Activated CD8-positive, alpha-beta T cell treated with anti-CD3 and anti-CD28 coated beads for 36 hours (primary cell): ENCODE data around the gene STK32C. TPM values are rescaled to one million over a fixed set of nuclear protein-coding genes. Genes with fewer than 3 reads are reported as not detected.

Source experiments
- ATAC-seq: fragments of 200-7000 bp; cut with Tn5 transposase; one replicate; pipeline ENCODE4 v1.10.0; 2021; ENCODE audit warnings: mild to moderate bottlenecking, moderate library complexity
- CTCF ChIA-PET: fragments of 350-600 bp; sonication (Branson Sonifier 250); formaldehyde crosslinking; loops from one replicate; lab custom pipeline; 2021; ENCODE audit warnings: antibody characterized with exemption; lab: Charles Lee
- POLR2A ChIA-PET: fragments of 350-600 bp; sonication (Branson Sonifier 250); formaldehyde crosslinking; loops from one replicate; lab custom pipeline; 2021; ENCODE audit warnings: antibody characterized with exemption; lab: Charles Lee
- DNase-seq: peaks from one replicate; pipeline ENCODE4 v3.0.0-alpha.2; 2020
- H3K27ac Mint-ChIP-seq: one replicate; pipeline ENCODE4 v1.8.0; 2021; ENCODE audit warnings: mild to moderate bottlenecking, mixed read lengths
- H3K27me3 Mint-ChIP-seq: one replicate; pipeline ENCODE4 v1.8.0; 2021; ENCODE audit warnings: mixed read lengths
- H3K36me3 Mint-ChIP-seq: one replicate; pipeline ENCODE4 v1.8.0; 2021; ENCODE audit warnings: low read depth, mixed read lengths
- H3K4me1 Mint-ChIP-seq: one replicate; pipeline ENCODE4 v1.8.0; 2021; ENCODE audit warnings: low read depth, mixed read lengths
- H3K4me3 Mint-ChIP-seq: one replicate; pipeline ENCODE4 v1.8.0; 2021; ENCODE audit warnings: mild to moderate bottlenecking, moderate library complexity, mixed read lengths
- H3K9me3 Mint-ChIP-seq: one replicate; pipeline ENCODE4 v1.8.0; 2021; ENCODE audit warnings: mixed read lengths
- CTCF ChIP-seq: fragments of 200-600 bp; IDR thresholded peaks from one replicate; pipeline ENCODE4 v1.8.0; 2022; ENCODE audit warnings: antibody characterized with exemption, mild to moderate bottlenecking
- intact Hi-C: fragments of 100-400 bp; cut with micrococcal nuclease; formaldehyde crosslinking; loops from one replicate; pipeline ENCODE4 v1.10.0; 2022
- total RNA-seq, 2 experiments: library from RNA; stranded (reverse); gene quantifications; one replicate each; pipeline ENCODE4 v1.2.3, GENCODE V29; 2021

Gene STK32C
- total RNA-seq, 2 experiments from 2014 or later = 29.3 to 31.4 TPM

DNA sequence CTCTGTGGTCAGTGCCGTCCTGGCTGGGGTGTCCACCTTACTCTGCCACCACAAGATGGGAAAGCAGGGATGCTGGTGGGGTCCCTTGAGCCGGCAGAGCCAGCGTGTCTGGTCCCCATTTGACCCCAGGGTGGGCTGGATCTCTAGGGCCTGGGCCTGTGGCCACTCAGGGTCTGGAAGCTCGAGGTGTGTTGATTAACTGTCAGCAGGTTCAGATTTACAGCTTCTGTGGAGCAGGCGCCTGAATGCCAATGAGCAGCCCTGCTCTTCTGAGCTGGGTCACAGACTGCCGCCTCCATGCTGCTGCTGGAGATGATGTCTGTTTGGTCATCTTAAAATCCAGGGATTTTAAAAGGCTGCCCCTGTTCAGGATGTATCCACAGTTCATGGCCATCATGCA is 132.3 kb downstream of the STK32C start:
- Mint-ChIP-seq H3K27ac (no peak overlapping the region), H3K4me1 (peaks cover 4% of the 10 kb centered on the region), H3K27me3 (peaks cover 31% of the 10 kb centered on the region), H3K36me3 (no peaks in the 10 kb centered on the region), H3K4me3 (no peak overlapping the region), H3K9me3 (no peaks in the 10 kb centered on the region)
- ATAC-seq (no peak), DNase-seq (no peak)
- ChIA-PET POLR2A (no interaction called here), CTCF (no interaction called here)
- intact Hi-C loops = no loop called here
- no peak for TF ChIP-seq CTCF

DNA sequence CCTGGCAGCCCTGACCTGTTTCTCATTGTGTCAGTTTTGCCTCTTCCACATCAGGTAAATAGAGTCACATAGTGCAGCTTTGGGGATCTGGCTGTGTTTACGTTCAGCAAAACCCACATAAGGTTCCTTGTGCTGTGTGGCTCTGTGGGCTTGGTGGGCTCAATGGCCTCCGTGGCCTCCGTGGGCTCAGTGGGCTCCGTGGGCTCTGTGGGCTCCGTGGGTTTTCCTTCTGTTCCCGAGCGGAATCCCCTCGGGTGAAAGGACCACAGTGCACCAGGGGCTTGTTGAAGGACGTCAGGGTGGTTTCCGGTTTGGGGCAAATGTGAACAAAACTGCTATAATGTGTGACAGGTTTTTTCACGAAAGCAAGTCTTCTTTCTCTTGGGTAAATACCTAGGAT is 133.5 kb downstream of the STK32C start:
- H3K27ac Mint-ChIP-seq = no peak overlapping the region
- TF ChIP-seq CTCF = no peak
- no peaks in the 10 kb centered on the region for H3K9me3 Mint-ChIP-seq
- peaks cover 28% of the 10 kb centered on the region for H3K27me3 Mint-ChIP-seq
- peaks cover 4% of the 10 kb centered on the region for H3K4me1 Mint-ChIP-seq
- ATAC-seq = no peak
- POLR2A ChIA-PET = no interaction called here
- intact Hi-C loops = no loop called here
- CTCF ChIA-PET = no interaction called here
- no peaks in the 10 kb centered on the region for H3K36me3 Mint-ChIP-seq
- no peak for DNase-seq
- H3K4me3 Mint-ChIP-seq = no peak overlapping the region

GRCh38 chr10:132173185-132173584 is 134.6 kb downstream of the STK32C start:
- Mint-ChIP-seq H3K36me3 (no peaks in the 10 kb centered on the region), H3K27me3 (peaks cover 23% of the 10 kb centered on the region), H3K9me3 (no peaks in the 10 kb centered on the region), H3K27ac (no peak overlapping the region), H3K4me3 (no peak overlapping the region), H3K4me1 (peaks cover 4% of the 10 kb centered on the region)
- CTCF ChIA-PET = no interaction called here
- no peak for TF ChIP-seq CTCF
- intact Hi-C loops = no loop called here
- ATAC-seq (no peak), DNase-seq (no peak)
- POLR2A ChIA-PET = no interaction called here

GRCh38 chr10:132172091-132173066 is 135.4 kb downstream of the STK32C start:
- Mint-ChIP-seq H3K4me1 (peaks cover 4% of the 10 kb centered on the region), H3K9me3 (no peaks in the 10 kb centered on the region), H3K36me3 (no peaks in the 10 kb centered on the region), H3K27me3 (peaks cover 16% of the 10 kb centered on the region), H3K4me3 (no peak overlapping the region), H3K27ac (no peak overlapping the region)
- ChIA-PET POLR2A (no interaction called here), CTCF (no interaction called here)
- ATAC-seq (no peak), DNase-seq (no peak)
- intact Hi-C loops = no loop called here
- TF ChIP-seq CTCF = no peak
